Liver (tissue), 3 donors: ENCODE data around the gene SFN.

Experiments used
- ATF3 ChIP-seq: IDR thresholded peaks from 2 replicates; pipeline ENCODE4 v1.6.1; 2016; ENCODE audit warnings: antibody characterized with exemption
- CTCF ChIP-seq: fragments of 150-350 bp; IDR thresholded peaks from 2 replicates; pipeline ENCODE4 v1.5.1; 2017; ENCODE audit warnings: improper control_type of control experiment, low read depth, low read length; ENCODE audit not compliant: missing input control
- GABPA ChIP-seq, 2 donors: IDR thresholded peaks in 1 of 2; conservative IDR thresholded peaks in 1 of 2; 2 replicates each; pipeline ENCODE4 v1.6.1; 2016; ENCODE audit warnings: antibody characterized with exemption in 2 of 2, mild to moderate bottlenecking in 1 of 2, moderate library complexity in 1 of 2
- NR2F2 ChIP-seq: IDR thresholded peaks from 2 replicates; pipeline ENCODE4 v1.6.1; 2016; ENCODE audit warnings: antibody characterized with exemption
- RAD21 ChIP-seq, 2 donors: IDR thresholded peaks; 2 replicates each; pipeline ENCODE4 v1.6.1; 2016; ENCODE audit warnings: antibody characterized with exemption in 2 of 2, mild to moderate bottlenecking in 2 of 2
- REST ChIP-seq: IDR thresholded peaks from 2 replicates; pipeline ENCODE4 v1.6.1; 2016; ENCODE audit warnings: antibody characterized with exemption, mild to moderate bottlenecking
- SP1 ChIP-seq: IDR thresholded peaks from 2 replicates; pipeline ENCODE4 v1.6.1; 2018; ENCODE audit warnings: antibody characterized with exemption, mild to moderate bottlenecking
- TAF1 ChIP-seq: conservative IDR thresholded peaks from 2 replicates; pipeline ENCODE4 v1.6.1; 2016; ENCODE audit warnings: antibody characterized with exemption, mild to moderate bottlenecking
- YY1 ChIP-seq: IDR thresholded peaks from 2 replicates; pipeline ENCODE4 v1.6.1; 2016; ENCODE audit warnings: antibody characterized with exemption, mild to moderate bottlenecking
- donor health status: healthy.
- donor health status: healthy.

GRCh38 chr1:26909951-26910342 is 47.0 kb downstream of the SFN start:
- TF ChIP-seq CTCF (no peak), NR2F2 (no peak), RAD21 (IDR thresholded peaks at IDR 0.05) (no peak), YY1 (no peak), REST (no peak), ATF3 (no peak), SP1 (no peak), GABPA (IDR thresholded peaks at IDR 0.05 in 1 of 2, conservative IDR thresholded peaks at IDR 0.05 in 1 of 2) (no peak), TAF1 (no peak)
